ENCODE measurements around the gene HAS3.

DNA sequence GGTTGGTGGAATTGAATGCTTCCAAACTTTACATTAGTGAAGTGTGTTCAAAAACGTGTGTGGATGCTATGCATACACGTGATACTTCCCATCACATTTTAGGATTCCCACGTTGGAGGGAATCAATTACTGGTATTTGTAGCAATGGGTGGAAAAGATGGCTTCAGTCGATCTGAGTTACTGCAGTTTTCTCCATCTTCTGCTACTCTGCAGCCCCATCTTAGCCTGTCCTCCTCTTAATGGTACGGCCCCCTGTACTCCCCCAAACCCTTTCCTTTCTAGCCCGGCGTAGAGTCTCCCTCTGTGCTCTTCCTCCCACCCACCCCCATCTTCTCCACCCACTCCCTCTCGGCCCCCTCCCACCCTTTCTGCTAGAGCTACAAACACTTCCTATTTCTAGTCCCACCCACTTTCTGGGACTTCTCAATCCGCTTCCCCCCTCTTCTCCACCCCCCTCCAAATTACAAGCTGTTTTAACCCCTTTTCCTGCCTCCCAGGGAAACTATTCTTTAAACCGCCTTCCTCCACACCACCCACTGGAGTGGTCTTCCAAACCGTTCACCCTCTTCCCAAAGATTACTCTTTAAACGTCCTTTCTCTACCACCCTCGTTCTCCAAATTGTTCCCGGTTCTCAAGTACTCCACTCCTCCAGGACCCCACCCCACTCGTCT lies 25.9 kb downstream of the HAS3 start:
- TF ChIP-seq CTCF (IDR thresholded peaks at IDR 0.05) = no peak
- no peak for TF ChIP-seq ETV6 (CRISPR knock-in tag; IDR thresholded peaks at IDR 0.05)
- TF ChIP-seq, protein P1, sequence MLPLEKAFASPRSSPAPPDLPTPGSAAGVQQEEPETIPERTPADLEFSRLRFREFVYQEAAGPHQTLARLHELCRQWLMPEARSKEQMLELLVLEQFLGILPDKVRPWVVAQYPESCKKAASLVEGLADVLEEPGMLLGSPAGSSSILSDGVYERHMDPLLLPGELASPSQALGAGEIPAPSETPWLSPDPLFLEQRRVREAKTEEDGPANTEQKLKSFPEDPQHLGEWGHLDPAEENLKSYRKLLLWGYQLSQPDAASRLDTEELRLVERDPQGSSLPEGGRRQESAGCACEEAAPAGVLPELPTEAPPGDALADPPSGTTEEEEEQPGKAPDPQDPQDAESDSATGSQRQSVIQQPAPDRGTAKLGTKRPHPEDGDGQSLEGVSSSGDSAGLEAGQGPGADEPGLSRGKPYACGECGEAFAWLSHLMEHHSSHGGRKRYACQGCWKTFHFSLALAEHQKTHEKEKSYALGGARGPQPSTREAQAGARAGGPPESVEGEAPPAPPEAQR (CRISPR knock-in tag; IDR thresholded peaks at IDR 0.05) = no peak
- no peak for TF ChIP-seq ZNF317 (CRISPR knock-in tag; IDR thresholded peaks at IDR 0.05; ENCODE audit: borderline replicate concordance, low read depth)
- TF ChIP-seq TCF7 (CRISPR knock-in tag; IDR thresholded peaks at IDR 0.05; ENCODE audit: low read depth) = no peak
